GM12873 (cell line): Measurements from ENCODE around the gene SLC37A4.

ENCODE experiments used
- TF ChIP-seq, protein P1 (sequence below): IDR thresholded peaks from 2 replicates; pipeline ENCODE4 v1.5.1; 2012; ENCODE audit warnings: low read depth, mild to moderate bottlenecking, moderate library complexity, low read length, control low read depth; ENCODE audit not compliant: insufficient read depth; ENCODE audit errors: missing control alignments

SLC37A4 gene

DNA sequence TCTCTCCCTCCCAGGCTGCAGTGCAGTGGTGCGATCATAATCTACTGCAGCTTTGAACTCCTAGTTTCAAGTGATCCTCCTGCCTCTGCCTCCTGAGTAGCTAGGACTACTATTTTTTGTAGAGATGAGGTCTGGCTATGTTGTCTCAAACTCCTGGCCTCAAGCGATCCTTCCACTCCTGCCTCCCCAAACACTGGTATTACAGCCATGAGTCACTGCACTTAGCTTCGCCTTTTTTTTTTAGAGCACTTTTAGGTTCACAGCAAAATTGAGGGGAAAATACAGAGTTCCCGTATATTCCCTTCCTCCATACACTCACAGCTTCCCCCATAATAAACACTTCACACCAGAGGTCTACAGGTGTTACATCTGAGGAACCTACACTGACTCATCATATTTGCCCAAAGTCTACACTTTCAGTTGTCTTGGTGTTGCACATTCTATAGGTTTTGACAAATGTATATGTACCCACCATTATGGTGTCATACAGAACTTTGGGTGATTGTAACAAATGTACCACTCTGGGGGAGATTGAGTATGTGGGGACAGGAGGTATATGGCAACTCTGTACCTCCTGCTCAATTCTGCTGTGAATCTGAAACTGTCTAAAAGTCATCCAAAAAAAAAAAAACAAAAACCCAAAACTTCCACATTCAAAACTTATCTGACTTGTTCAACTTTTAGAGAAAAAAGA, 11.3 kb upstream of the SLC37A4 start:
- TF ChIP-seq, protein P1, sequence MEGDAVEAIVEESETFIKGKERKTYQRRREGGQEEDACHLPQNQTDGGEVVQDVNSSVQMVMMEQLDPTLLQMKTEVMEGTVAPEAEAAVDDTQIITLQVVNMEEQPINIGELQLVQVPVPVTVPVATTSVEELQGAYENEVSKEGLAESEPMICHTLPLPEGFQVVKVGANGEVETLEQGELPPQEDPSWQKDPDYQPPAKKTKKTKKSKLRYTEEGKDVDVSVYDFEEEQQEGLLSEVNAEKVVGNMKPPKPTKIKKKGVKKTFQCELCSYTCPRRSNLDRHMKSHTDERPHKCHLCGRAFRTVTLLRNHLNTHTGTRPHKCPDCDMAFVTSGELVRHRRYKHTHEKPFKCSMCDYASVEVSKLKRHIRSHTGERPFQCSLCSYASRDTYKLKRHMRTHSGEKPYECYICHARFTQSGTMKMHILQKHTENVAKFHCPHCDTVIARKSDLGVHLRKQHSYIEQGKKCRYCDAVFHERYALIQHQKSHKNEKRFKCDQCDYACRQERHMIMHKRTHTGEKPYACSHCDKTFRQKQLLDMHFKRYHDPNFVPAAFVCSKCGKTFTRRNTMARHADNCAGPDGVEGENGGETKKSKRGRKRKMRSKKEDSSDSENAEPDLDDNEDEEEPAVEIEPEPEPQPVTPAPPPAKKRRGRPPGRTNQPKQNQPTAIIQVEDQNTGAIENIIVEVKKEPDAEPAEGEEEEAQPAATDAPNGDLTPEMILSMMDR, result no peak

DNA sequence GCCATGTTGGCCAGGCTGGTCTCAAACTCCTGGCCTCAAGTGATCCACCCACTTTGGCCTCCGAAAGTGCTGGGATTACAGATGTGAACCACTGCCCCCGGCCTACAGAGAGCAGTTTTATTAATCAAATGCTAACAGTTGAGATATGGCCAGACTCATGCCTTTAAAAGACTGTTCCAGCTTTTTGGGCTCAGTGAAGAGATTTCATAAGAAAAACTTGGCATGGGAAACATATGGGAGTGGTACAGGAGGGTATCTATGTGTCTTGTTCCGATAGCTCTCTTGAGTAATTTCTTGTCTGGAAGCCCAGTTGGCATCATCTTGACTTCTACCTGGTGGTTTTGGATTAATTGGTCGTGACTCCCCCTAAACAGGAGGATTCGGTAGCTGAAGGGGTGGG, 8.2 kb upstream of the SLC37A4 start:
- TF ChIP-seq, protein P1, result no peak

DNA sequence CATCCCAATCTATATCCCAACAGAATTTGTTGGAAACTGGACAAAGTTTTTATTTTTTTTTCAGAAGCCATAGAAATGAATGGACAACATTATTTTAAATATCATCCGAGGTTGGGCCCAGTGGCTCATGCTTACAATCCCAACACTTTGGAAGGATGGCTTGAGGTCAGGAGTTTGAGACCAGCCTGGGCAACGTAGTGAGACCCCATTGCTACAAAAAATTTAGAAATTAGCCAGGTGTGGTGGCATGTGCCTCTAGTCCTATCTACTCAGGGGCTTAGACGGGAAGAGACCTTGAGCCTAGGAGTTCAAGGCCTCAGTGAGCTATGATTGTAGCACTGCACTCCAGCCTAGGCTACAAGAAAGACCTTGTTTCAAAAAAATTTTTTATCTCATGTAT, 4.1 kb upstream of the SLC37A4 start:
- TF ChIP-seq, protein P1, result no peak

DNA sequence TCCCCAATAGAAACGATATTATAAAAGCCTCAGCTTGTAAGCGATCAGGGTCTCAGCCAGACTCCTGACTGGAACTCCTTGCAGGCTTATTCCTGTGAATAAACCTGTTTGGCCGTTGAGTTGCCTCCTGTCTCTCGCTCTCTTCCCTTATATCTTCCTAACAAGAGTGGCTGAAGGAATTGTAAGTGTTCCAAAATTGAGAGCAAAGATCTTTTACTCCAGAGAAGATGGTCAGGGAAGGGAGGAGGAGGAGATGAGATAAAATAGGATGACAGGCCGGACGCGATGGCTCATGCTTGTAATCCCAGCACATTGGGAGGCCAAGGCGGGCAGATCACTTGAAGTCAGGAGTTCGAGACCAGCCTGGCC, 1.2 kb upstream of the SLC37A4 start:
- TF ChIP-seq, protein P1, result no peak

DNA sequence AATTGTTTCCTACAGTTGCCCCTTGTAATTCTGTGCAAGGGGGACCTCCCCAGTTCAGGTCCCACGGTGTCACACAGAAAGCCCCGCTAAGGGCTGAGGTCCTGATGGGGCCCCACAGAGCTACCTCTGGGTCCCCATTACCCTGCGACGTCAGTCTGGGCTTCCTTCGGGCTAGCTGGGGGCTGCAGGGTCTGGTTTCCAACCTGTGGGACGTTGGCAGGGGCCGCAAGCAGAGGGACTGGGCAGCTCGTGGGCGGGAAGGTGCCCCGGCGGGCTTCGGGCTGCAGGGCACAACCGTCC, 698 bp downstream of the SLC37A4 start:
- TF ChIP-seq, protein P1, result no peak

DNA sequence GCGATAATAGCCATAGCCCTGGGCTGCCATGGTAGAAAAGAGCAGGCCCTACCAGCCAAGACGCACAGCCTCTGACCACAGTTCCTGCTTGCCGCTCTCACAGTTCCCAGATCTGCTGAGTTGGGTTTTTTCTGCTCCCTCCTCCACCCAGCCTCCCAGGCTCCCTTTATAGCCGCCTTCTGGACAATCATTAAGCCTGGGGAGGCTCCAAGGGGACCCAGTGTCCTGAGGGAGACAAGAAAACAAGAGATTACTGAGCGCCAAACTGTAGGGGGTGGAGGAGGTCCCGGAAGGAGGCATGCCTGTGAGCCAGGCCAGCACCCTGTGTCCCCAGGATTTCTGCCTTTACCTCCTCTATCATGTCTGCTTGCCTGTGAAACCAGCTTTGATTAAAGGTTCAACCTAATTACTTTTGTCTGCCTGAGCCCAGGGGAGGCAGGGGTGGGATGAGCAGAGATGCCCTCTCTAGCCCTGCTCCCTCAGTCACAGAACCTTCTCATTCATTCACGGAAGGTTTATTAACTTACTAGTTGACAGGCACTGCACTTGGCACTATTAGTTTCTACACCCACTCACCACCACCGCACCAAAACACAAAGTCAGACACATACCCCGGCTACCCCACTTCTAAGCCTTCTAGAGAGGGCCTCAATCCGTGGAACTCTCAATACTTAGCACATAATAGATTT, 1.2 kb downstream of the SLC37A4 start:
- TF ChIP-seq, protein P1, result no peak

DNA sequence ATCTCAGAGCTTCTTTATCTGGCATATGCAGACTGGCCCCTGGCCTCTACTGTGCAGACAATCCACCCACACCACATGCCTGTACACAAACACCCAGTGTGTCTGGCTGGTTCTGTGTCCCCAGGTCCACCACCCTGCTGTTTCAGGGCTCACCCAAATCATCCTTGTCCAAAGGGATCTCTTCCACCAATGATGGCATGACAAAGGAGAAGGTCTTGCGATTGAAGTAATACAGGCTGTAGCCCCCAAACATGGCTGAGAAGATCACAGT, 1.7 kb downstream of the SLC37A4 start:
- TF ChIP-seq, protein P1, result no peak
